Stimulated activated CD4-positive, alpha-beta T cell treated with anti-CD3 and anti-CD28 coated beads, Interleukin-2, amount 100 ng/mL, for 4 hours (primary cell): ENCODE data around the gene PRR5L.

Experiments
- DNase-seq: peaks from one replicate; pipeline ENCODE4 v3.0.0-alpha.2; 2020; ENCODE audit warnings: low read depth

PRR5L gene

GRCh38 chr11:36377759-36378564 is 81.9 kb downstream of the PRR5L start:
- no peak for DNase-seq

- no peak for DNase-seq
Measured at GRCh38 chr11:36379653-36380052, 83.6 kb downstream of the PRR5L start.

GRCh38 chr11:36380296-36381014 is 84.4 kb downstream of the PRR5L start:
- no peak for DNase-seq

DNA sequence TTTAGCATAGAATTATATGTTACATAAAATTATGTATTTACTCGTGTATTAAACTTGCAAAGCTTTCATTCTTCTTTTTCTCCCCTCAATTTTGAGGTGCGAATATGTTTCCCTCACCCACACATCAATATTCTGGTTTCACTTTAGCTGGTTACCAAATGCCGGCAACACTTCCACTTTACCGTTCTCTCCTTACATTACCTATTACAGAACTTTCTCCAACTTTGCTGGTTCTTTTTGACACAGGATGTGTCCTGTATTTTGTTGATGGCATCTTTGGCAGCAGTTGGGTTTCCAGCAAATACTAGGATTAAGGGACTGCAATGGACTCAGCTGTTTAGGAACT is 84.9 kb downstream of the PRR5L start:
- no peak for DNase-seq

DNA sequence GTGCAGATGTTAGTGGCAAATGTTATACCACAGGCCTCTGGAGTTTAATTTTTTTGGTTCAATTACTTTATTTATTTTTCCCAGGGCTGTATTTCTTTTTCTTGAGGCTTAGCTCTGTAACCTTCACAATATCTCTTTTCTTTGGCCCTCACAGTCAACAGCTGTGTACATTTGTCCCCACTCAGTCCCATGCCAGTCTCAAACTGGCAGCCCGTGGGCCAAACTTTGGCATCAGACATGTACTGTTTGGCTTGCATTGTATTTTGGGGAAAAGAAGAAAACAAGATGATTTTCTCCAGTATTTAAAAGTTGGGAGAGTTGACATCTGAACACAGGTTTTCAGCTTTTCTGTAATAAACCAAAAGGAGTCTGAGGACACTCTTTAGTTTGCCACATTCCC is 87.1 kb downstream of the PRR5L start:
- DNase-seq, result no peak

DNA sequence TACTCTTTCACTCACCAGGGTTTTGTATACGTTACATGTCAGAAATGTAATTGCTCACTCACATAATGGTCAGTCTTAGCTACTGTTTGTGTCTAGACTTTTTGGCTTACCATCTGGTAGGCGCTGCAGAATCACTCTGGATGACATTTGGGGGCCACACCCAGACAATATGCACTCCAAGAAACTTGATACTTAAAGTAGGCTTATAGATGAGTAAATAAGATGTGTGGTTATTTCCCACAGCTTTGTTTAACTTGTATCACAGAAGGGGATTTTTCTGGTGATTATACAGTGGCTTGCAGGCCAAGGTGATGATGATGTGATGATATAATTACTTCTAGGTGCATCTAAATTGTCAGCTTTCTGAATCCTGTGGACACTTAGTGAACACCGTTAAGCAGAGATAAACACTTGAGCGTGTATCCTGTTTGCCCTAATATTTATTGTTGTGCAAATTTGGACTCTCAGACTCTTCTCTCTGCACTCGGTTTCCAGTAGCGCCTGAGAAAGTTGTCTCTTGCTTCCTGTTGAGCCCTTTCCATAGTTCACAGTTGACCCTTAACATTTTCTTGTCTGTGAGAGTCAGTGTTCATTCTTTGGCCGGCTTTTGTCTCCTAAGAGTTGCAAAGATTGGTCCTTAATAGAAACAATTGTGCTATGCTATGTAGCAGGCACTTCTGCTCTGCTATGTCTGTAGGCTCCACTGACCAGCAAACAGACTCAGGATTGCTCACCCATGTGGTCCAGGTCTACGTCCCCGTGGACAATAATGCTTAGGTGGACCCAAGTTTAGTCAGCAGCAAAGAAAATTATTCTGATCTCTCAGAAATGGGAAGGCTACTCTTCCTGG is 89.3 kb downstream of the PRR5L start:
- no peak for DNase-seq

DNA sequence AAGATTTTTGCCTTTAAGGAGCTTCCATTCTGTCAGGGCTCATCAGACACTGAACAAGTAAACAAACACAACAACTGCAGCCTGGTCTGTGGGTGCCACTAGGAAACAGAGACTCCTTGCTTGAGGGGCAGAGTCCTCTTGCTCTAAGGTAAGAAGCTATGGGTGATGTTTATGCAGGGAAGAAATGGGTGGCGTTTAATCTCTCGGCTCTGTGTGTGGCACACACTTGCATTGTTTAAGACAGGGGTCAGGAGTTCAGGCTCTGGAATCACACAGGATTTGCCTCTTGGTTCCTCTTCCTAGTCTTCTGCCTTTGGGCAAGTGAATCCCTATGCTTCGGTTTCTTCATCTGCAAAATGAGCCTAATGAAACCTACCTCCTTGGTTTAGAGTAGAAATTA is 90.3 kb downstream of the PRR5L start:
- no peak for DNase-seq

DNA sequence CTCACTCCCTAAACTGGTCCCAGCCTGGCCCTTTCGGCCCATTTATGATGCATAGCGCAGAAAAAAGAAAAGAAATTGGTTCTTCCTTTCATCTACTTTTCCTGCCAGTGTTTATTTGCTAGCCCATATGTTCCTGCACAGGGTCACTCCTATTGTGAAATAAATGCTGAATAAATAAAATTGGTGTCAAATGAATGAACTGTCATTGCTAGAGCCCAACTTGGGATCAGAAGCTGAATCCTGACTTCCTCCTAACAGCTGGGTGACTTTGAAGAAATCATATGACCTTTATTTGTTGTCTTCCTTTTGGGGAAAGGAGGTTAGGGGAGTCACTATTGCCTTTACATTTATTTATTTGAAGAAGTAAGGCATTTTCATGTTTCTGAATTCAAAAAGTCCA is 92.0 kb downstream of the PRR5L start:
- no peak for DNase-seq

- no peak for DNase-seq
Measured at GRCh38 chr11:36388951-36389350, 92.9 kb downstream of the PRR5L start.

- no peak for DNase-seq
Measured at GRCh38 chr11:36389811-36390210, 93.7 kb downstream of the PRR5L start.

DNA sequence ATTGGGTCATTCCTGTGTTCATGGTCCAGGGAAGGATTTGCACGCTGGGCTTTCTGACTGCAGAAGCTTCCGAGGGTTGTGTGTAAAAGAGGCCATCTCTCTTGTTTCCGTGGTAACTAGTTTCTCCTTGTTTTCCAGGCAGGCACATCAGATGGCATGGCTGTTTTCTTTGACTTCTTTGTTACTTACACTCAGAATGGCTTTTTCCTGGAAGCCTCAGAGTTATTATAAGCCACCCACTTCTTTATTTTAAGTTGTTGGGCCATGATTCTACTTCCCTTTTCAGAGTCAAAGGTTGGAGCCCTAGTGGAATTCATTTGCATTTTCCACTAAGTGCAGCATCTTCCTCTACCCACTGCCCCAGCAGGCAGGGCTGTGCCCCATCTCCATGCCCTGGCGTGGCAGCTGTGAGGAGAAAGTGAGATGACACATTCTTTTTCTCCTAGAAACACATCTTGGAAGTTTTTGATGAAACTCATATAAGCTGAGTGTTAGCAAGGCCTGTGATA is 94.9 kb downstream of the PRR5L start:
- DNase-seq, result no peak

GRCh38 chr11:36392196-36392595 is 96.1 kb downstream of the PRR5L start:
- DNase-seq, result no peak

- no peak for DNase-seq
Measured at GRCh38 chr11:36394056-36394455, 98.0 kb downstream of the PRR5L start.

DNA sequence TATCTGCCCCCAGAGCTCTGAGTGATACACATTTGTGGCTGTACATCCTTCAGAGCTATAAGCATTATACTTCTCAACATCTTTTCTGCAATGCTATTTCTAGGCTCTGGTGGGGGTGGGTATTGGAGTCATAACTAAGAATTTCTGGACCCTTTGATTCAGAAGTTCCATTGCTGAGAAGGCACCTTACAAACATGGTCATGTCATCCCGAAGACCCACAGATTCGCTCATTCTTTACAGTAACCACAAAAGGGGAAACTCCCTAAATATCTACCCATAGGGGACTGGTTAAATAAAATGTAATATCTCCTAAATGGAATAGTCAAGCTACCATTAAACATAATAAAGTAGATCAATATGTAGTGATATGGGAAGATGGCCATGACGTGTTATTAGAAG is 98.8 kb downstream of the PRR5L start:
- DNase-seq, result no peak

DNA sequence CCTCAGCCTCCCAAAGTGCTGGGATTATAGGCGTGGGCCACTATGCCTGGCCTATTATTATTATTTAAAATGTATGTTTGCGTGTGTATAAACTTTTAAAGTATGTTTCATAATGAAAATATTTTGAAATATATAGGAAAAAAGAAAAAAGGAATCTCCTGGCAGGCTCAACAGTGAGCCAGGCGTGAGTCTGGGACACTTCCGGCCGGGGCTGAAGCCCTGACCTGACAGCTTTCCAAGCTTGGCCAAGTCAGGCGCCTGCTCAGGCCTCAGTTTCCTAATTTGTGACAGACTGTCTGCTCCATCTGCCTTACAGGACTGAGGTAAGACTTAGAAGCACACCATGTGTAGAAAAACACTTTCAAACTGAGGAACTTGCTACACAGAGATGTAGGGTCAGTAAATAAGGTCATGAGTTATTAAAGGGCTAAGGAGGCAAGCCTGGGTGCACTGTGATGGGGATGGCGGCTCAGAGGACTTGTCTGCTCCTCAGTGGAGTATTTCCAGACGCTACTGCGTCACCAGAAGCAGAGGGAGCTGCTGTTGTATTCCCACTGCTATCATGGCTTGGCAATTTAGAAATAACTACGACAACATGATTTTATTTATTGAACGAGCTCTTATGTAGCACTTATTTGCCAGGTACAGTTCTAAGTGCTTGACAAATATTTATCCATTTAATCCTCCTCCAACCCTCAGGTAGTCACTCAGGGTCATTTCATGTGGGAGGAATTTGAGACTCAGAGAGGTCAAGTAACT is 100.1 kb downstream of the PRR5L start:
- DNase-seq, result no peak

DNA sequence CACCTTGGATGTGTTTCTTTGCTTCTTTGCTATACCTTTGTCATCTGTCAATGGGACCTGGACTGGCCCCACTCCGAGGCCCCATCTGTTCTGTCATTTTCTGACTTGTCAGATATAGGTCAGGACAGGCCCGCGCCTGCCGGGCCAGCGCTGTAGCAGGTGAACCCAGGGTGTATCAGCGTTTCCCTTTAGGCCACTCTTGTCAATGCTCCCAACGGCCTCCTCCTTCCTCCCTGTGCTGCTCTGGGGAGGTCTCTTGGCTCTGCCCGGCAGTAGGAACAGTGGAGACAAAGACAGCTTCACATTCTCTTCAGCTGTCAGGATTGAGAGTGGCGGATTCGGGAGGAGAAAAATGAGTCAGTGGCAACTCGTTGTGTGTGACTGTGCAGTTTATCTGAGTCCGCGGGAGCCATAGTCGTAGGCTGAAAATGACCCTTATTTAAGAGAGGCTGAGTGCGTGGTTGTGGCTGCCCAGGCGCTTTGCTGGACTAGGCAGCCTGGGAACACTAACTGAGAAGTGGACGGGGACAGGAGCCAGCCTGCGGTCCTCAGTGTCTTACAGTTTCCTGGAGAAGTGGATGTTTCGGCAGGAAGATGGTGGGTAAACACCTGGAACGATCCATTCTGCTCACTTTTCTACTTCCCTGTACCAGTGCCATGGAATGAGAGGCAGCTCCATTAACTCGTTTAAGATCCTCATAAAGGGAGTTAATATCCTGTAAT is 102.3 kb downstream of the PRR5L start:
- DNase-seq, result no peak

- no peak for DNase-seq
Measured at GRCh38 chr11:36399236-36399635, 103.1 kb downstream of the PRR5L start.

- DNase-seq, result no peak
Measured at GRCh38 chr11:36399745-36400144, 103.7 kb downstream of the PRR5L start.

GRCh38 chr11:36400766-36401455 is 104.8 kb downstream of the PRR5L start:
- no peak for DNase-seq

GRCh38 chr11:36402568-36403170 is 106.6 kb downstream of the PRR5L start:
- no peak for DNase-seq
